ENCODE data around the gene USP25.

- TF ChIP-seq, protein P1, sequence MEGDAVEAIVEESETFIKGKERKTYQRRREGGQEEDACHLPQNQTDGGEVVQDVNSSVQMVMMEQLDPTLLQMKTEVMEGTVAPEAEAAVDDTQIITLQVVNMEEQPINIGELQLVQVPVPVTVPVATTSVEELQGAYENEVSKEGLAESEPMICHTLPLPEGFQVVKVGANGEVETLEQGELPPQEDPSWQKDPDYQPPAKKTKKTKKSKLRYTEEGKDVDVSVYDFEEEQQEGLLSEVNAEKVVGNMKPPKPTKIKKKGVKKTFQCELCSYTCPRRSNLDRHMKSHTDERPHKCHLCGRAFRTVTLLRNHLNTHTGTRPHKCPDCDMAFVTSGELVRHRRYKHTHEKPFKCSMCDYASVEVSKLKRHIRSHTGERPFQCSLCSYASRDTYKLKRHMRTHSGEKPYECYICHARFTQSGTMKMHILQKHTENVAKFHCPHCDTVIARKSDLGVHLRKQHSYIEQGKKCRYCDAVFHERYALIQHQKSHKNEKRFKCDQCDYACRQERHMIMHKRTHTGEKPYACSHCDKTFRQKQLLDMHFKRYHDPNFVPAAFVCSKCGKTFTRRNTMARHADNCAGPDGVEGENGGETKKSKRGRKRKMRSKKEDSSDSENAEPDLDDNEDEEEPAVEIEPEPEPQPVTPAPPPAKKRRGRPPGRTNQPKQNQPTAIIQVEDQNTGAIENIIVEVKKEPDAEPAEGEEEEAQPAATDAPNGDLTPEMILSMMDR (IDR thresholded peaks at IDR 0.05; ENCODE audit: control extremely low read depth in 1 of 3, insufficient read depth in 1 of 3, low read depth in 1 of 3, low read length in 3 of 3) = no peak
- no peak for TF ChIP-seq CHD2 (IDR thresholded peaks at IDR 0.05; ENCODE audit: low read length)
- TF ChIP-seq BCL11A (IDR thresholded peaks at IDR 0.05; ENCODE audit: low read depth in 2 of 2, low read length in 2 of 2) = no peak
- TF ChIP-seq SRF (IDR thresholded peaks at IDR 0.05; ENCODE audit: low read depth, low read length) = no peak
- no peak for TF ChIP-seq POLR2A (IDR thresholded peaks at IDR 0.05; ENCODE audit: control extremely low read depth in 1 of 2, low read depth in 2 of 2, low read length in 2 of 2)
- TF ChIP-seq NRF1 (IDR thresholded peaks at IDR 0.05; ENCODE audit: low read depth, low read length) = no peak
- TF ChIP-seq EZH2 (IDR thresholded peaks at IDR 0.05; ENCODE audit: low read depth, low read length, severe bottlenecking) = no peak
- TF ChIP-seq ATF2 (IDR thresholded peaks at IDR 0.05; ENCODE audit: low read length) = no peak
- TF ChIP-seq ZNF274 (IDR thresholded peaks at IDR 0.05; ENCODE audit: borderline replicate concordance, extremely low read depth, low read length) = no peak
- no peak for TF ChIP-seq SP1 (IDR thresholded peaks at IDR 0.05; ENCODE audit: low read depth, low read length)
- TF ChIP-seq MAX (IDR thresholded peaks at IDR 0.05) = no peak
Observed at GRCh38 chr21:15850645-15851044, 120.9 kb downstream of the USP25 start.

Data from H1 (cell line).